AG10803 (cell line): ENCODE measurements around the gene SP6.

Experiments
- DNase-seq: peaks from one replicate; pipeline ENCODE4 v3.0.0; 2010; ENCODE audit warnings: low read depth
- H3K4me3 ChIP-seq: 2 replicates; pipeline ENCODE4 v1.5.1; 2011; ENCODE audit warnings: mild to moderate bottlenecking, low read length, control low read depth
- CTCF ChIP-seq: conservative IDR thresholded peaks from 2 replicates; pipeline ENCODE4 v1.5.1; 2011; ENCODE audit warnings: mild to moderate bottlenecking, low read length, control low read depth, inconsistent platforms

Gene SP6

DNA sequence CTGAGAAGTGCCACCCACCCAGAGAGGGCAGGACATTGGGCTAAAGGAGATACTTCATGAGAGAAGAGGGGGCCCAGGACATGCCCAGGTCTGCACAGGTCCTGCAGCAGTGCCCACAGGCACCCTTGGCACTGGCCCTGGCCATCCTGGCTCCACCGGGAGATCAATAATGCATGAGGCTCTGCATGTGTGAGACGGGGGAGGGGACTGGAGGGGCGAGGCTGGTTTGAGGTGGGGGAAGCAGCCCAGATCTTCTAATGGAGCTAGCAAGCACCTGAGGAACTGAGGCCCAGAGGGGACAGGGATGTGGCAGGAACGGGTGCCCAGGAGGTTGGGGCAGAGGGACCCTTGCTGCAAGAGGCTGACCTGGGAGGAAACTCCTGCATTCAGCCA, 29.9 kb downstream of the SP6 start:
- no peak for TF ChIP-seq CTCF
- DNase-seq: no peak
- peak overlapping the region; percentile 77 for H3K4me3 ChIP-seq

- H3K4me3 ChIP-seq: no peak overlapping the region
These were observed 30.8 kb downstream of the SP6 start for GRCh38 chr17:47820033-47820789.

GRCh38 chr17:47819475-47819874, 31.5 kb downstream of the SP6 start:
- no peak overlapping the region for H3K4me3 ChIP-seq
- no peak for TF ChIP-seq CTCF
- DNase-seq: no peak

More at GRCh38 chr17:47820033-47820789, 30.8 kb downstream of the SP6 start:
- TF ChIP-seq CTCF: no peak
- no peak for DNase-seq

- DNase-seq: no peak
- no peak for TF ChIP-seq CTCF
- H3K4me3 ChIP-seq: no peak overlapping the region
These were observed 32.8 kb downstream of the SP6 start for GRCh38 chr17:47818002-47818695.

- H3K4me3 ChIP-seq: no peak overlapping the region
- TF ChIP-seq CTCF: no peak
- DNase-seq: no peak
These were observed 34.0 kb downstream of the SP6 start for GRCh38 chr17:47816947-47817346.

DNA sequence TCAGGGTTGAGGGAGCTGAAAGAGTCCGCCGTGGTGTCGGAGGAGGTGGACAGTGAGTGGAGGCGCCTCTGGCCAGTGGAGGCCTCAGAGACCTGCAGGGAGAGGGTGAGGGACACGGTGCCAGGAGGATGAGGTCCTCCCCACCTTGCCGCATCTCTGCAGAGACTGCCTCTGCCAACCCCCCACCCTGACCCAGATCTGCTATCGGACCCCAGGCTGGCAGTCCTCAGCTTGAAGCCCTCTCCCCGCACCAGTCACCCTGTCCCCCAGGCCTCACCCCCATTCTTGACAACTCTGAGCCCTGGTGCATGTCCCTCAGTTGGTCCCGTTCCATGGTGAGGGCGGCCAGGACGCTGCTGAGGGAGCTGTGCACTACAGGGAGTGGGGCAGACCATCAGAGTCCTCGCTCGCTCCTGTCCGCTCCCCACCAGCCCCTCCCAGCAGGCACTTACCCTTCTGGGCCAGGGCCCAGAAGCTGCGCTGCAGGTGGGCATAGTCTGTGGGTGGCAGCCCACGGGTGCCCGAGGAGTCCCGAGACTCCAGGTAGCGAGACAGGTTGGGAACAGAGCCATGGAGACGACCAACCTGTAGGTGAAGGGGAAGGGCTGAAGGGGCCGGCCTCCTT, 34.7 kb downstream of the SP6 start:
- no peak overlapping the region for H3K4me3 ChIP-seq
- no peak for DNase-seq
- TF ChIP-seq CTCF: no peak
